GM12878 (cell line): ENCODE data around the gene ISLR. TPM values are rescaled to one million over a fixed set of nuclear protein-coding genes. Genes with fewer than 3 reads are reported as not detected.

Experiments
- ATAC-seq: fragments of 200-7000 bp; cut with Tn5 transposase; 3 replicates; pipeline ENCODE4 v1.9.1; 2020; ENCODE audit warnings: mild to moderate bottlenecking, moderate library complexity
- BruUV-seq: library from RNA; stranded (reverse); fragments of 400-500 nt; replicated peaks from 2 replicates; lab custom pipeline; 2021; lab: Mats Ljungman, UMichigan
- CTCF ChIA-PET: fragments of 300-600 bp; sonication (Branson Sonifier 250); formaldehyde crosslinking; extraction: SDS; loops from one replicate; lab custom pipeline; 2021; ENCODE audit warnings: inconsistent platforms; lab: Yijun Ruan, JAX
- POLR2A ChIA-PET: fragments of 350-600 bp; formaldehyde crosslinking; extraction: SDS; loops from one replicate; lab custom pipeline; 2021; ENCODE audit warnings: inconsistent platforms; lab: Charles Lee
- RAD21 ChIA-PET: fragments of 300-600 bp; sonication (Branson Sonifier 250); formaldehyde crosslinking; loops from one replicate; lab custom pipeline; 2023; ENCODE audit warnings: antibody characterized with exemption; ENCODE audit not compliant: unreplicated experiment; lab: Charles Lee
- SMC1A ChIA-PET: fragments of 300-600 bp; sonication (Branson Sonifier 250); formaldehyde crosslinking; loops from one replicate; lab custom pipeline; 2023; ENCODE audit not compliant: unreplicated experiment, uncharacterized antibody; lab: Charles Lee
- DNase-seq: peaks from one replicate; pipeline ENCODE4 v3.0.0-alpha.2; 2011; ENCODE audit warnings: low read depth, low spot score
- FAIRE-seq: peaks from 3 replicates; lab custom pipeline; 2011; peaks lifted over from hg19 to GRCh38; lab: Jason Lieb, UNC
- H2AFZ ChIP-seq: 2 replicates; pipeline ENCODE4 v1.6.0; 2011; ENCODE audit warnings: low read depth, low read length, control low read depth; ENCODE audit not compliant: control insufficient read depth
- H3K27ac ChIP-seq: 2 replicates; pipeline ENCODE4 v1.5.1; 2011; ENCODE audit warnings: control low read depth; ENCODE audit not compliant: control insufficient read depth, insufficient read depth
- H3K27me3 ChIP-seq, 2 experiments: replicated peaks in 1 of 2; 2 replicates each; pipeline versions ENCODE4 v1.6.0 to v1.6.1; 2011; ENCODE audit warnings: low read length in 1 of 2; ENCODE audit not compliant: control insufficient read depth in 2 of 2, insufficient read depth in 2 of 2
- H3K36me3 ChIP-seq, 2 experiments: 2 replicates each; pipeline ENCODE4 v1.5.1; 2011; ENCODE audit warnings: low read length in 1 of 2; ENCODE audit not compliant: control insufficient read depth in 2 of 2, insufficient read depth in 2 of 2
- H3K4me1 ChIP-seq: 2 replicates; pipeline ENCODE4 v1.6.1; 2011; ENCODE audit warnings: mild to moderate bottlenecking, low read length, moderate library complexity, mixed read lengths; ENCODE audit not compliant: control insufficient read depth, insufficient read depth
- H3K4me2 ChIP-seq: 2 replicates; pipeline ENCODE4 v1.6.0; 2011; ENCODE audit warnings: control low read depth; ENCODE audit not compliant: control insufficient read depth, insufficient read depth
- H3K4me3 ChIP-seq: fragments of 200-600 bp; sonication (generic); 2 replicates; pipeline ENCODE4 v1.5.1; 2016
- H3K79me2 ChIP-seq: 2 replicates; pipeline ENCODE4 v1.6.0; 2011; ENCODE audit warnings: low read length; ENCODE audit not compliant: control insufficient read depth, insufficient read depth
- H3K9ac ChIP-seq: 2 replicates; pipeline ENCODE4 v1.8.0; 2011; ENCODE audit warnings: low read length, control low read depth, mixed read lengths; ENCODE audit not compliant: control insufficient read depth, insufficient read depth
- H3K9me3 ChIP-seq: replicated peaks from 3 replicates; pipeline ENCODE4 v1.5.1; 2011; ENCODE audit warnings: mild to moderate bottlenecking, low read length; ENCODE audit not compliant: control insufficient read depth, insufficient read depth
- H4K20me1 ChIP-seq: 2 replicates; pipeline ENCODE4 v1.6.0; 2011; ENCODE audit not compliant: control insufficient read depth, insufficient read depth
- BHLHE40 ChIP-seq, 2 experiments: fragments of 450-650 bp in 1 of 2; IDR thresholded peaks; 2 replicates each; pipeline ENCODE4 v1.6.1; 2011 to 2017; ENCODE audit warnings: low read depth in 2 of 2, borderline replicate concordance in 1 of 2, improper control_type of control experiment in 1 of 2, low read length in 1 of 2, mild to moderate bottlenecking in 1 of 2
- CEBPB ChIP-seq, 2 experiments: fragments of 150-350 bp in 1 of 2; IDR thresholded peaks; 2 replicates each; pipeline ENCODE4 v1.6.1; 2012 to 2014; ENCODE audit warnings: low read depth in 2 of 2, low read length in 2 of 2, borderline replicate concordance in 1 of 2, inconsistent platforms in 1 of 2
- CHD4 ChIP-seq: fragments of 200-600 bp; sonication (generic); IDR thresholded peaks from 2 replicates; pipeline ENCODE4 v1.6.1; 2016; ENCODE audit warnings: mild to moderate bottlenecking
- KDM1A ChIP-seq: fragments of 200-600 bp; sonication (generic); IDR thresholded peaks from 2 replicates; pipeline ENCODE4 v1.6.1; 2016; ENCODE audit warnings: borderline replicate concordance
- MTA3 ChIP-seq: IDR thresholded peaks from 2 replicates; pipeline ENCODE4 v1.6.1; 2012; ENCODE audit warnings: low read length, inconsistent platforms, borderline replicate concordance
- NR2F1 ChIP-seq: fragments of 450-650 bp; conservative IDR thresholded peaks from 2 replicates; pipeline ENCODE4 v1.6.1; 2017; ENCODE audit warnings: mild to moderate bottlenecking
- PML ChIP-seq: IDR thresholded peaks from 2 replicates; pipeline ENCODE4 v1.6.1; 2012; ENCODE audit warnings: low read length, inconsistent platforms
- POLR2A ChIP-seq: IDR thresholded peaks from 2 replicates; pipeline ENCODE4 v1.6.1; 2011; ENCODE audit warnings: low read depth, mild to moderate bottlenecking, low read length
- POLR2AphosphoS5 ChIP-seq: IDR thresholded peaks from 2 replicates; pipeline ENCODE4 v1.6.1; 2011; ENCODE audit warnings: mild to moderate bottlenecking, low read length, inconsistent platforms
- SMAD1 ChIP-seq: fragments of 450-650 bp; IDR thresholded peaks from 2 replicates; pipeline ENCODE4 v1.6.1; 2018; ENCODE audit warnings: mild to moderate bottlenecking, low read depth; ENCODE audit not compliant: partially characterized antibody
- SPI1 ChIP-seq: IDR thresholded peaks from 2 replicates; pipeline ENCODE4 v1.6.1; 2011; ENCODE audit warnings: low read depth, mild to moderate bottlenecking, low read length, moderate library complexity, borderline replicate concordance; ENCODE audit not compliant: insufficient read depth
- SUPT20H ChIP-seq: IDR thresholded peaks from 2 replicates; pipeline ENCODE4 v1.6.1; 2011; ENCODE audit warnings: low read depth, mild to moderate bottlenecking, low read length, moderate library complexity, borderline replicate concordance; ENCODE audit not compliant: control insufficient read depth
- TARDBP ChIP-seq: IDR thresholded peaks from 2 replicates; pipeline ENCODE4 v1.6.1; 2016; ENCODE audit warnings: borderline replicate concordance
- TCF3 ChIP-seq: IDR thresholded peaks from 2 replicates; pipeline ENCODE4 v1.6.1; 2012; ENCODE audit warnings: low read depth, mild to moderate bottlenecking, low read length, borderline replicate concordance; ENCODE audit not compliant: insufficient read depth
- ZNF207 ChIP-seq: fragments of 450-650 bp; IDR thresholded peaks from 2 replicates; pipeline ENCODE4 v1.6.1; 2014; ENCODE audit warnings: antibody characterized with exemption, mild to moderate bottlenecking, borderline replicate concordance
- ZNF384 ChIP-seq: IDR thresholded peaks from 2 replicates; pipeline ENCODE4 v1.6.1; 2012; ENCODE audit warnings: low read depth, mild to moderate bottlenecking, low read length, improper control_type of control experiment, borderline replicate concordance
- WGBS: methylation state at CpG from one replicate; pipeline ENCODE4 v1.1.6; 2016; ENCODE audit warnings: low lambda C conversion rate; ENCODE audit not compliant: insufficient replicate concordance, insufficient coverage; ENCODE audit errors: missing lambda C conversion rate; 5-methylcytosine and 5-hydroxymethylcytosine counted together
- in situ Hi-C: fragments of 300-500 bp; cut with MboI; formaldehyde crosslinking; loops from 9 replicates; pipeline ENCODE4 v1.14.3; 2018; ENCODE audit warnings: mixed read lengths
- intact Hi-C: fragments of 100-400 bp; cut with micrococcal nuclease; formaldehyde crosslinking; loops from one replicate; pipeline ENCODE4 v1.14.2; 2022; ENCODE audit not compliant: unreplicated experiment
- polyA plus RNA-seq, 11 experiments: library from polyadenylated mRNA; depleted of rRNA in 4 of 11; unstranded in 6 of 11; stranded (reverse) in 5 of 11; fragments of >200 nt; fragmentation: Nextera tagmentation in 4 of 11; fragmentation: Illumina TruSeq in 1 of 11; extraction: Ambion mirVana in 4 of 11; extraction: Trizol in 1 of 11; gene quantifications; 1 replicate in 1 of 11; 2 replicates in 10 of 11; pipeline versions ENCODE4 v1.2.1 to v1.2.3, GENCODE V29; 2011 to 2016; ENCODE audit warnings: inconsistent platforms in 2 of 11, missing spikeins in 2 of 11, low read depth in 1 of 11
- total RNA-seq, 4 experiments: library from RNA; depleted of rRNA in 3 of 4; stranded (reverse); fragments of >200 nt in 3 of 4; fragmentation: Illumina TruSeq in 1 of 4; extraction: Trizol in 1 of 4; gene quantifications; 2 replicates each; pipeline versions ENCODE4 v1.2.1 to v1.2.3, GENCODE V29; 2013 to 2021
- TF ChIP-seq, protein P1 (sequence below): fragments of 450-650 bp; IDR thresholded peaks from 2 replicates; pipeline ENCODE4 v1.6.1; 2017; ENCODE audit warnings: mild to moderate bottlenecking

ISLR gene
- total and polyA plus RNA-seq, 10 of the 15 experiments (the other 5 are each of a cell fraction or from before 2014, with no cell fraction given) = 0.03 to 1.8 (median 0.54) TPM

DNA sequence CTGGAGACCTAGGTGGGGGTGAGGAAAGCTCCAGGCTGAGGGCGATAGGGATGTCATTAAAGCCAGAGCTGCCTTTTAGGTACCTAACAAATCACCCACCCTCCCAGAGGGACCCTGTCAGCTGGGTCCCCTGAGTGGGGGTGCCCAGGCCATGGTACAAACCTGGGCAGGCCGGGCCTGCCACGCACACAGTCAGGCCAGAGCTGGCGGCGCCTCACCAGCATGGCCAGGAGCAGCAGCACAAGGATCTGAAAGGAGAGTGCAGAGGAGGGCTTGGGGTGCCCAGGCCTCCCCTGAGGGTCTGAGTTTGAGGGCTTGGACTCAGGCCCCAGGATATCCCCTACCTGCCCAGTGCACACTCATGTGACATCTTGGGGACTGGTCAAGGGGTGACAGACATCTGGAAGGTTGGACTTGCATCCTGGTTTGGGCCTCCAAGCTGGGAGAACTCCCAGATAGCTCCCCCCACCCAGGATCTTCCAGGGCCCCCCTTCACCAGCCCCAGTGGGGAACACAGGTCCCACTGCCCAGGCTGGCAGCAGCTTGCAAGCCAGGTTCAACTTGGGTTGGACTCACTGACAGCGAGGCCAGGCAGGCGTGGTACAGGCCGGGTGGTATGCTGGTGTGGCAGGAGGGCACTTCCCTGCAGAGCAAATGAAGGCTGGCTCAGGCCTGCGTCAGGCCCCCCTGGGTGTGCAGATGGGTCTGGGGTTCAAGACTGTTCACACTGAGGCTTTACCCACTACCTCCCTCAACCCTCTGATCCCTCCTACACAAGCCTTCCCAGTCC, 23.9 kb downstream of the ISLR start (continued):
- no peak for TF ChIP-seq TCF3
- TF ChIP-seq TARDBP = no peak
- no peak for TF ChIP-seq SUPT20H

DNA sequence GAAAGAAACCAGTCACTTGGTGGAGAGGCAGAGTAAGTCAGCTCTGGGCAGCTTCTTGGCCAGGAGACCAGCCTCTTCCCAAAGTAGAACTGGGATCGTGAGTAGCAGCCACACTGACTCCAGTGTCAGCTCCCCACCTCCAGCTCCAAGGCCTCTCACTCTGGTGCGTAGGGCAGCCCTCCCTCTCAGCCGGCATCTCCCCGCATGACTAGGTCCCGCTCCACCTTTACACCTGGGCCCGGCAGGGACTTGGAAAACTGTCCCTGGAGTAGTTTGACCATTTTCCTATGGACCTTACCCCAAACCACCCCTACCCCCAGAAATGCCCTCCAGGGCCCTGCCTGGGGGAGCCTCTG, 25.8 kb downstream of the ISLR start:
- Histone ChIP-seq H3K79me2 (no peaks in the 10 kb centered on the region), H3K4me3 (no peak overlapping the region), H2AFZ (no peak overlapping the region), H3K36me3 (no peaks in the 10 kb centered on the region), H4K20me1 (no peaks in the 10 kb centered on the region), H3K4me2 (no peak overlapping the region), H3K9ac (no peak overlapping the region), H3K9me3 (no peaks in the 10 kb centered on the region), H3K27ac (no peak overlapping the region), H3K4me1 (peaks cover 25% of the 10 kb centered on the region), H3K27me3 (no peaks in the 10 kb centered on the region)
- WGBS = 76% methylated on average over 6 of the region's 6 CpGs
- ChIA-PET RAD21 (no interaction called here), POLR2A (interaction anchor here (0.7 kb wide), 1 partner anchor 8 kb away, joined by 3 read pairs; no protein-coding TSS in a partner anchor), SMC1A (interaction anchor here (0.7 kb wide), 1 partner anchor 95 kb away, joined by 3 read pairs; no protein-coding TSS in a partner anchor), CTCF (no interaction called here)
- FAIRE-seq (no peak), ATAC-seq (no peak), DNase-seq (no peak)
- intact Hi-C loops = no loop called here
- in situ Hi-C loops = no loop called here
- no TSS peak for BruUV-seq
- no peak for TF ChIP-seq POLR2AphosphoS5
- no peak for TF ChIP-seq MTA3
- TF ChIP-seq CEBPB (IDR thresholded peaks at IDR 0.05; ENCODE audit: borderline replicate concordance in 1 of 2, low read depth in 2 of 2, low read length in 2 of 2) = no peak
- TF ChIP-seq ZNF207 = no peak
- no peak for TF ChIP-seq NR2F1
- TF ChIP-seq BHLHE40 (IDR thresholded peaks at IDR 0.05; ENCODE audit: borderline replicate concordance in 1 of 2, low read depth in 2 of 2, low read length in 1 of 2) = no peak
- TF ChIP-seq SPI1 = no peak
- no peak for TF ChIP-seq POLR2A
- TF ChIP-seq PML = no peak
- no peak for TF ChIP-seq SMAD1
- TF ChIP-seq ZNF384 = no peak
- TF ChIP-seq CHD4 = no peak
- TF ChIP-seq KDM1A = no peak
- TF ChIP-seq, protein P1, sequence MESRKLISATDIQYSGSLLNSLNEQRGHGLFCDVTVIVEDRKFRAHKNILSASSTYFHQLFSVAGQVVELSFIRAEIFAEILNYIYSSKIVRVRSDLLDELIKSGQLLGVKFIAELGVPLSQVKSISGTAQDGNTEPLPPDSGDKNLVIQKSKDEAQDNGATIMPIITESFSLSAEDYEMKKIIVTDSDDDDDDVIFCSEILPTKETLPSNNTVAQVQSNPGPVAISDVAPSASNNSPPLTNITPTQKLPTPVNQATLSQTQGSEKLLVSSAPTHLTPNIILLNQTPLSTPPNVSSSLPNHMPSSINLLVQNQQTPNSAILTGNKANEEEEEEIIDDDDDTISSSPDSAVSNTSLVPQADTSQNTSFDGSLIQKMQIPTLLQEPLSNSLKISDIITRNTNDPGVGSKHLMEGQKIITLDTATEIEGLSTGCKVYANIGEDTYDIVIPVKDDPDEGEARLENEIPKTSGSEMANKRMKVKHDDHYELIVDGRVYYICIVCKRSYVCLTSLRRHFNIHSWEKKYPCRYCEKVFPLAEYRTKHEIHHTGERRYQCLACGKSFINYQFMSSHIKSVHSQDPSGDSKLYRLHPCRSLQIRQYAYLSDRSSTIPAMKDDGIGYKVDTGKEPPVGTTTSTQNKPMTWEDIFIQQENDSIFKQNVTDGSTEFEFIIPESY = no peak
